Cardiac muscle cell (in vitro differentiated cells and primary cell): ENCODE data around the gene CGRRF1. TPM values are rescaled to one million over a fixed set of nuclear protein-coding genes. Genes with fewer than 3 reads are reported as not detected.

ENCODE experiments used
- DNase-seq, 2 donors: peaks; one replicate each; pipeline versions ENCODE4 v3.0.0 to v3.0.0-alpha.2; 2010 to 2017; ENCODE audit warnings: low read depth in 1 of 2, low spot score in 1 of 2
- H3K27ac ChIP-seq: fragments of 200-600 bp; sonication (generic); 2 replicates; pipeline ENCODE4 v1.5.1; 2016
- H3K27me3 ChIP-seq: fragments of 200-600 bp; sonication (generic); 2 replicates; pipeline ENCODE4 v1.6.0; 2016; ENCODE audit warnings: control low read depth
- H3K36me3 ChIP-seq: fragments of 200-600 bp; sonication (generic); 2 replicates; pipeline ENCODE4 v1.5.1; 2016; ENCODE audit warnings: control low read depth
- H3K4me1 ChIP-seq: fragments of 200-600 bp; sonication (generic); 2 replicates; pipeline ENCODE4 v1.8.1; 2017; ENCODE audit warnings: low read depth, mild to moderate bottlenecking, mixed run types
- H3K4me3 ChIP-seq: fragments of 200-600 bp; sonication (generic); 2 replicates; pipeline ENCODE4 v1.5.1; 2016; ENCODE audit warnings: mild to moderate bottlenecking
- H3K9me3 ChIP-seq: fragments of 200-600 bp; sonication (generic); 2 replicates; pipeline ENCODE4 v1.5.1; 2017; ENCODE audit warnings: low read depth, mild to moderate bottlenecking, control low read depth
- CTCF ChIP-seq: IDR thresholded peaks from 2 replicates; pipeline ENCODE4 v1.5.1; 2012; ENCODE audit warnings: low read depth, mild to moderate bottlenecking, low read length
- polyA plus RNA-seq: library from polyadenylated mRNA; unstranded; fragments of >200 nt; fragmentation: Nextera tagmentation; extraction: Ambion mirVana; gene quantifications from 2 replicates; pipeline ENCODE4 v1.2.1, GENCODE V29; 2016
- total RNA-seq: library from RNA; depleted of rRNA; stranded (reverse); fragments of >200 nt; gene quantifications from 2 replicates; pipeline ENCODE4 v1.2.3, GENCODE V29; 2016

CGRRF1 gene
- total and polyA plus RNA-seq, 2 experiments from 2014 or later: 8.4 to 22.9 TPM

GRCh38 chr14:54567639-54568561, 58.2 kb downstream of the CGRRF1 start:
- H3K27me3 ChIP-seq: no peaks in the 10 kb centered on the region
- peaks cover 5% of the 10 kb centered on the region for H3K36me3 ChIP-seq
- H3K4me1 ChIP-seq: peaks cover 37% of the 10 kb centered on the region
- no peak for TF ChIP-seq CTCF
- H3K27ac ChIP-seq: peak overlapping the region; percentile 95
- DNase-seq: peak; percentile 68 to 71
- H3K9me3 ChIP-seq: no peaks in the 10 kb centered on the region
- peak overlapping the region; percentile 95 for H3K4me3 ChIP-seq

GRCh38 chr14:54568821-54569595, 59.3 kb downstream of the CGRRF1 start:
- no peak for TF ChIP-seq CTCF
- peak; percentile 36 to 85 for DNase-seq
- Histone ChIP-seq H3K4me3 (peak overlapping the region; percentile 95), H3K9me3 (no peaks in the 10 kb centered on the region), H3K36me3 (peaks cover 5% of the 10 kb centered on the region), H3K4me1 (peaks cover 40% of the 10 kb centered on the region), H3K27me3 (no peaks in the 10 kb centered on the region), H3K27ac (peak overlapping the region; percentile 95)

GRCh38 chr14:54570047-54570446, 60.3 kb downstream of the CGRRF1 start:
- Histone ChIP-seq H3K4me3 (peak overlapping the region; percentile 95), H3K36me3 (peaks cover 5% of the 10 kb centered on the region), H3K27me3 (no peaks in the 10 kb centered on the region), H3K4me1 (peaks cover 42% of the 10 kb centered on the region), H3K9me3 (no peaks in the 10 kb centered on the region), H3K27ac (peak overlapping the region; percentile 95)
- TF ChIP-seq CTCF: no peak
- no peak for DNase-seq

- TF ChIP-seq CTCF: no peak
- Histone ChIP-seq H3K4me3 (peak overlapping the region; percentile 95), H3K36me3 (peaks cover 5% of the 10 kb centered on the region), H3K27ac (peak overlapping the region; percentile 95), H3K9me3 (no peaks in the 10 kb centered on the region), H3K27me3 (no peaks in the 10 kb centered on the region), H3K4me1 (peaks cover 50% of the 10 kb centered on the region)
- peak in 1 of 2 donors; percentile 68 for DNase-seq
These were observed 61.1 kb downstream of the CGRRF1 start for GRCh38 chr14:54570631-54571415.

- Histone ChIP-seq H3K27me3 (no peaks in the 10 kb centered on the region), H3K4me1 (peaks cover 61% of the 10 kb centered on the region), H3K4me3 (no peak overlapping the region), H3K36me3 (peaks cover 5% of the 10 kb centered on the region), H3K9me3 (no peaks in the 10 kb centered on the region), H3K27ac (no peak overlapping the region)
- peak; percentile 41 to 53 for DNase-seq
- TF ChIP-seq CTCF: peak; percentile 39
These were observed 62.6 kb downstream of the CGRRF1 start for GRCh38 chr14:54572316-54572715.
